ENCODE data around the gene MS4A3.
"Not testable (repeated sequence)": the region's sequence is repeated elsewhere in the genome, so short reads cannot be mapped to it uniquely, and the experiment has no call there.

Gene MS4A3, protein sequence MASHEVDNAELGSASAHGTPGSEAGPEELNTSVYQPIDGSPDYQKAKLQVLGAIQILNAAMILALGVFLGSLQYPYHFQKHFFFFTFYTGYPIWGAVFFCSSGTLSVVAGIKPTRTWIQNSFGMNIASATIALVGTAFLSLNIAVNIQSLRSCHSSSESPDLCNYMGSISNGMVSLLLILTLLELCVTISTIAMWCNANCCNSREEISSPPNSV

GRCh38 chr11:60056349-60056969, at the start of gene MS4A3:
MS4A3 (plus strand) TSS chr11:60056665; CDS start chr11:60061161, 4,496 bp downstream.
- no peak for DNase-seq (ENCODE audit: low read depth)

GRCh38 chr11:60016881-60017280, 39.6 kb upstream of the MS4A3 start, which contains the start of gene OOSP4B:
OOSP4B (plus strand) TSS chr11:60017181.
- DNase-seq (ENCODE audit: low read depth): no peak

GRCh38 chr11:60018058-60018457, 38.4 kb upstream of the MS4A3 start:
- DNase-seq (ENCODE audit: low read depth): no peak

GRCh38 chr11:60020376-60020775, 36.1 kb upstream of the MS4A3 start:
- DNase-seq (ENCODE audit: low read depth): not testable (repeated sequence)

- DNase-seq (ENCODE audit: low read depth): no peak
Measured at GRCh38 chr11:60029015-60029632, 27.3 kb upstream of the MS4A3 start.

DNA sequence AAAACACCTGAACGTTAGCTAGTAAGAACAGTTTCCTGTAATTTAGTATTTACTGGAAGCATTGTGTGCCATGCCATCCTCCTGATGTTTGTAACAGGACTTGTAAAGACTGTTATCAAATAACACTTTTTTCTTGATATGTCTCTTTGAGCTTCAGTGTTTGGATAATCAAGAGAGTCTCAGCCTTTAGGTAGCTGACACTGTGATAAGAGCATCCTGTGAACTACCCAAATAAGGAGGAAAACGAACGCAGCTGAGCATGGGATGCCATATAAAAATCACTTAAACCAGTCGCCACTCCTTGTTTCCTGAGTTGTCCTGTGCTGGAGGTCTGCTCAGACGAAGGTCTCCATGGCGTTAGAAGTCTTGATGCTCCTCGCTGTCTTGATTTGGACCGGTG, 16.4 kb upstream of the MS4A3 start, which contains the start of gene OOSP2:
Gene OOSP2 (plus strand): TSS at position 301 of the 400 bp plus-strand sequence. CDS start 51 bp downstream, at position 352.
- no peak for DNase-seq (ENCODE audit: low read depth)

DNA sequence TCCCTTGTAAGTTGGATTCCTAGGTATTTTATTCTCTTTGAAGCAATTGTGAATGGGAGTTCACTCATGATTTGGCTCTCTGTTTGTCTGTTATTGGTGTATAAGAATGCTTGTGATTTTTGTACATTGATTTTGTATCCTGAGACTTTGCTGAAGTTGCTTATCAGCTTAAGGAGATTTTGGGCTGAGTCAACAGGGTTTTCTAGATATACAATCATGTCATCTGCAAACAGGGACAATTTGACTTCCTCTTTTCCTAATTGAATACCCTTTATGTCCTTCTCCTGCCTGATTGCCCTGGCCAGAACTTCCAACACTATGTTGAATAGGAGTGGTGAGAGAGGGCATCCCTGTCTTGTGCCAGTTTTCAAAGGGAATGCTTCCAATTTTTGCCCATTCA, 6.0 kb upstream of the MS4A3 start:
- DNase-seq (ENCODE audit: low read depth): not testable (repeated sequence)

- DNase-seq (ENCODE audit: low read depth): not testable (repeated sequence)
Measured at GRCh38 chr11:60050839-60051238, 5.6 kb upstream of the MS4A3 start.

GRCh38 chr11:60059052-60059451, 2.6 kb downstream of the MS4A3 start:
- DNase-seq (ENCODE audit: low read depth): no peak

GRCh38 chr11:60059521-60060240, 3.2 kb downstream of the MS4A3 start:
- DNase-seq (ENCODE audit: low read depth): no peak

- no peak for DNase-seq (ENCODE audit: low read depth)
Measured at GRCh38 chr11:60064111-60064510, 7.6 kb downstream of the MS4A3 start.

- DNase-seq (ENCODE audit: low read depth): no peak
Measured at GRCh38 chr11:60065801-60066200, 9.3 kb downstream of the MS4A3 start.

- DNase-seq (ENCODE audit: low read depth): no peak
Measured at GRCh38 chr11:60069450-60069849, 13.0 kb downstream of the MS4A3 start.

GRCh38 chr11:60071644-60072043, 15.2 kb downstream of the MS4A3 start:
- not testable (repeated sequence) for DNase-seq (ENCODE audit: low read depth)

DNA sequence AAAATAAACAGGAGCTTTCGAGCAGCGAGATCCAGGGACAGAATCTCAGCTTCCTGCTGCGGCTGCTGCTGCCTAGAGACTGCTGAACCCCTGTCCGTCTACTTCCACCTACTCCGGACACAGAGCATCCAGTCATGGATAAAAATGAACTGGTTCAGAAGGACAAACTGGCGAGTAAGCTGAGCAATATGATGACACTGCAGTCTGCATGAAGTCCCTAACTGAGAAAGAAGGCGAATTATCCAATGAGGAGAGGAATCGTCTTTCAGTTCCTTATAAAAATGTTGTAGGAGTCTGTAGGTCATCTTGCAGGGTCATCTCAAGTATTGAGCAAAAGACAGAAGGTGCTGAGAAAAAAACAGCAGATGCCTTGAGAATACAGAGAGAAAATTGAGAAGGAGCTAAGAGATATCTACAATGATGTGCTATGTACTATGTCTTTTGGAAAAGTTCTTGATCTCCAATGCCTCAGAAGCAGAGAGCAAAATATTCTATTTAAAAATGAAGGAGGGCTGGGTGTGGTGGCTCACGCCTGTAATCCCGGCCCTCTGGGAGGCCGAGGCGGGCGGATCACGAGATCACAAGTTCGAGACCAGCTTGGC, 20.9 kb downstream of the MS4A3 start:
- no peak for DNase-seq (ENCODE audit: low read depth)

DNA sequence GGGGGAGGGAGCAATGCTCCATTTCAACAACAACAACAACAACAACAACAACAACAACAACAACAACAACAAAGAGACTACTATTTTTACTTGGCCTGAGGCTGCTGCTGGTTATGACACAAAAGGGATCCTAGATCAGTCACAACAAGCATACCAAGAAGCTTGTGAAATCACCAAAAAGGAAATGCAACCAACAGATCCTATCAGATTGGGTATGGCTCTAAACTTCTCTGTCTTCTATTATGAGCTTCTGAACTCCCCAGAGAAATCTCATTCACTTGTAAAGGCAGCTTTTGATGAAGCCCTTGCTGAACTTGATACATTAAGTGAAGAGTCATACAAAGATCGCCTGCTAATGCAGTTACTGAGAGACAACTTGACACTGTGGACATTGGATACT, 21.5 kb downstream of the MS4A3 start:
- no peak for DNase-seq (ENCODE audit: low read depth)

- no peak for DNase-seq (ENCODE audit: low read depth)
Measured at GRCh38 chr11:60078745-60079144, 22.3 kb downstream of the MS4A3 start.

DNA sequence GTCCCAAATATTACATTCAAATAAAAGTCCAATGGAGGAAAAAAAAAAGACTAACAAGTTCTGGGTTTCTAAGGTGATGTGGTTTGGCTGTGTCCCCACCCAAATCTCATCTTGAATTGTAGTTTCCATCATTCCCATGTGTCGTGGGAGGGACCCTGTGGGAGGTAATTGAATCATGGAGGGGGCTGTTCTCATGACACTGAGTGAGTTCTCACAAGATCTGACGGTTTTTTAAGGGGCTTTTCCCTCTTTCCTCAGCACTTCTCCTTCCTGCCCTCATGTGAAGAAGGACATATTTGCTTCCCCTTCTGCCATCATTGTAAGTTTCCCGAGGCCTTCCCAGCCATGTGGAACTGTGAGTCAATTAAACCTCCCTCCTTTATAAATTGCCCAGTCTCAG, 24.1 kb downstream of the MS4A3 start:
- no peak for DNase-seq (ENCODE audit: low read depth)

GRCh38 chr11:60084631-60085273, 28.3 kb downstream of the MS4A3 start:
- DNase-seq (ENCODE audit: low read depth): no peak

DNA sequence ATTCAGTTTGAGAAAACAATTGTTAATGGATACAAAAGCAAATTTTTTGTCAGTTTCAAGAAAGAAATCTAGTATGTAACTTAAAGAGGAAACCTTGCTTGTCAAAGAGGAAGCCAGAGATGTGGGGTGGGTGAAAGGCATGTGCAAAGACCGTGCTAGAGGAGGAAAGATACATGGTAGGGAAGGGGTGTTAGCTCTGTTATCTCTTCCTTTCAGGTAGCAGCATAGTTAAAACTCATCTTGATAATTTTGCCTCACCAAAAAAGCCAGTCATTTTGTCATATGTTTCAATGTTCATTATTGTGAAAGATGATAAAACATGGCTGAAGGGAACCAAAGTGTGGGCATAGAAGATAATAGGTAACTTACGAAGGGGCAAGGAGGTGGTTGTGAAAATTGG, 29.4 kb downstream of the MS4A3 start:
- no peak for DNase-seq (ENCODE audit: low read depth)

- DNase-seq (ENCODE audit: low read depth): no peak
Measured at GRCh38 chr11:60087239-60087638, 30.8 kb downstream of the MS4A3 start.

DNA sequence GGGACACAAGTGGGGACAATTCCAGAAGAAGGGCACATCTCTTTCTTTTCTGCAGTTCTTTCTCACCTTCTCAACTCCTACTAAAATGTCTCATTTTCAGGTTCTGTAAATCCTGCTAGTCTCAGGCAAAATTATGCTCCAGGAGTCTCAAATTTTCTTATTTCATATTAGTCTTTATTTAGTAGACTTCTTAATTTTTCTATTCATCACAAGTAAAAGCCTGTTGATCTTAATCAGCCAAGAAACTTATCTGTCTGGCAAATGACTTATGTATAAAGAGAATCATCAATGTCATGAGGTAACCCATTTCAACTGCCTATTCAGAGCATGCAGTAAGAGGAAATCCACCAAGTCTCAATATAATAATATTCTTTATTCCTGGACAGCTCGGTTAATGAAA, 31.9 kb downstream of the MS4A3 start, which contains the start of gene MS4A2:
Gene MS4A2 (plus strand): TSS at position 301 of the 400 bp plus-strand sequence. CDS start 102 bp downstream, outside the sequence.
- no peak for DNase-seq (ENCODE audit: low read depth)
